ENCODE results near the gene GHR.

- TF ChIP-seq ZNF274 (IDR thresholded peaks at IDR 0.05; ENCODE audit: low read depth, low read length): no peak
- TF ChIP-seq YY1 (IDR thresholded peaks at IDR 0.05; ENCODE audit: insufficient read depth, insufficient read length): no peak
- TF ChIP-seq SUZ12 (IDR thresholded peaks at IDR 0.05; ENCODE audit: extremely low read depth, insufficient read depth, insufficient read length): no peak
Measured at GRCh38 chr5:42751044-42751443, 327.8 kb downstream of the GHR start.

Data from NT2/D1 (cell line).